ENCODE results near the gene BST2.

Gene BST2, protein sequence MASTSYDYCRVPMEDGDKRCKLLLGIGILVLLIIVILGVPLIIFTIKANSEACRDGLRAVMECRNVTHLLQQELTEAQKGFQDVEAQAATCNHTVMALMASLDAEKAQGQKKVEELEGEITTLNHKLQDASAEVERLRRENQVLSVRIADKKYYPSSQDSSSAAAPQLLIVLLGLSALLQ

GRCh38 chr19:17405250-17406045, at the start of gene BST2:
TSS of gene BST2 (minus strand) at chr19:17405630. CDS start at chr19:17405575, 55 bp downstream.
- peak within 1 kb of the TSS; percentile 51 for H3K9ac ChIP-seq
- peak within 1 kb of the TSS; percentile 81 for H3K4me2 ChIP-seq
- peaks cover 53% of the 10 kb centered on the region for H3K4me1 ChIP-seq (ENCODE audit: low read depth, poor library complexity, severe bottlenecking)
- H3K27me3 ChIP-seq (ENCODE audit: insufficient read depth, low read depth): no peaks in the 10 kb centered on the region
- H2AFZ ChIP-seq (ENCODE audit: low read depth): peak within 1 kb of the TSS; percentile 20; the same call in 1 of the 2 replicates
- H3K27ac ChIP-seq: peak within 1 kb of the TSS; percentile 87
- 0 out of 2 replicates have a peak, but pooled peaks cover 7% of the 10 kb centered on the region for H4K20me1 ChIP-seq (ENCODE audit: insufficient read depth)
- peaks cover 32% of the 10 kb centered on the region for H3K79me2 ChIP-seq (ENCODE audit: insufficient read depth, low read depth)
- H3K36me3 ChIP-seq (ENCODE audit: insufficient read depth): no peaks in the 10 kb centered on the region
- H3K4me3 ChIP-seq (IDR thresholded peaks at IDR 0.05; ENCODE audit: insufficient read depth, low read depth, low read length): peak within 1 kb of the TSS; percentile 44
- TF ChIP-seq CTCF (conservative IDR thresholded peaks at IDR 0.05; ENCODE audit: low read depth, low read length): no peak

- Histone ChIP-seq H3K79me2 (ENCODE audit: insufficient read depth, low read depth) (no peaks in the 10 kb centered on the region), H3K4me1 (ENCODE audit: low read depth, poor library complexity, severe bottlenecking) (peaks cover 17% of the 10 kb centered on the region), H3K27ac (no peak overlapping the region), H2AFZ (ENCODE audit: low read depth) (no peak overlapping the region), H3K36me3 (ENCODE audit: insufficient read depth) (no peaks in the 10 kb centered on the region), H3K9ac (no peak overlapping the region), H3K27me3 (ENCODE audit: insufficient read depth, low read depth) (peaks cover 14% of the 10 kb centered on the region), H3K4me2 (no peak overlapping the region), H4K20me1 (ENCODE audit: insufficient read depth) (no peaks in the 10 kb centered on the region), H3K4me3 (IDR thresholded peaks at IDR 0.05; ENCODE audit: insufficient read depth, low read depth, low read length) (no peak overlapping the region)
- no peak for TF ChIP-seq CTCF (conservative IDR thresholded peaks at IDR 0.05; ENCODE audit: low read depth, low read length)
These were observed 49.2 kb upstream of the BST2 start for GRCh38 chr19:17454576-17455071.

- Histone ChIP-seq H3K36me3 (ENCODE audit: insufficient read depth) (no peaks in the 10 kb centered on the region), H3K4me2 (no peak overlapping the region), H3K4me3 (IDR thresholded peaks at IDR 0.05; ENCODE audit: insufficient read depth, low read depth, low read length) (no peak overlapping the region), H3K27me3 (ENCODE audit: insufficient read depth, low read depth) (peaks cover 22% of the 10 kb centered on the region; the same call in 1 of the 2 replicates), H3K27ac (no peak overlapping the region), H3K79me2 (ENCODE audit: insufficient read depth, low read depth) (no peaks in the 10 kb centered on the region), H2AFZ (ENCODE audit: low read depth) (no peak overlapping the region), H4K20me1 (ENCODE audit: insufficient read depth) (no peaks in the 10 kb centered on the region), H3K4me1 (ENCODE audit: low read depth, poor library complexity, severe bottlenecking) (peaks cover 8% of the 10 kb centered on the region), H3K9ac (no peak overlapping the region)
- TF ChIP-seq CTCF (conservative IDR thresholded peaks at IDR 0.05; ENCODE audit: low read depth, low read length): no peak
These were observed 46.4 kb upstream of the BST2 start for GRCh38 chr19:17451820-17452219.

DNA sequence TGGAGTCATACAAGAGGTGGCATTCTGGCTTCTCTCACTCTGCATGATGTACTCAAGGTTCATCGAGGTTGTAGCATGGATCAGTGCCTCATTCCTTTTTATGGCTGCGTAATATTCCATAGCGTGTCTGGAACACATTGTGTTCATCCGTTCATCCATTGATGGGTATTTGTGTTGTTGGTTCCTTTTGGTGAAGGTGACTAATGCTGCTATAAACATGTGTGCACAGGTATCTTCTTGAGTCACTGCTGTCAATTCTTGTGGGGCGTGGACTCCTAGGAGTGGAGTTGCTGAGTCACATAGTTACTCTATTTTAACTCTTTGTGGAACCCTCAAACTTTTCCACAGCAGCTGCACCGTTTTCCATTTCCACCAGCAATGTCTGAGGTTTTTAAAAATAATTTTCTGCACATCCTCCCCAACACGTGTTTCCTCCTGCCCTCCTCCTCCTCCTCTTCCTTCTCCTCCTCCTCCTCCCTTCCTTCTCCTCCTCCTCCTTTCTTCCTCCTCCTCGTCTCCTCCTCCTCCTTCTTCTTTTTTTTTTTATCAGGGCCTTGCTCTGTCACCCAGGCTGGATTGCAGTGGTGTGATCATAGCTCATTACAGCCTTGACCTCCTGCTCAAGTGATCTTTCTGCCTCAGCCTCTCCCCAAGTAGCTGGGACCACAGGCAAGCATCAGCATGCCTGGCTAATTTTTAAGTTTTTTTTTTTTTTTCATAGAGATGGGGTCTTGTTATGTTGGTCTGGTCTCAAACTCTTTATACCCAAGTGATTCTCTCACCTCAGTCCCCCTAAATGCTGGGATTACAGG, 45.0 kb upstream of the BST2 start:
- Histone ChIP-seq H3K36me3 (ENCODE audit: insufficient read depth) (no peaks in the 10 kb centered on the region), H3K79me2 (ENCODE audit: insufficient read depth, low read depth) (no peaks in the 10 kb centered on the region), H3K4me3 (IDR thresholded peaks at IDR 0.05; ENCODE audit: insufficient read depth, low read depth, low read length) (no peak overlapping the region), H4K20me1 (ENCODE audit: insufficient read depth) (no peaks in the 10 kb centered on the region), H3K4me2 (no peak overlapping the region), H3K9ac (no peak overlapping the region), H3K4me1 (ENCODE audit: low read depth, poor library complexity, severe bottlenecking) (peaks cover 8% of the 10 kb centered on the region), H3K27me3 (ENCODE audit: insufficient read depth, low read depth) (peaks cover 22% of the 10 kb centered on the region; the same call in 1 of the 2 replicates), H2AFZ (ENCODE audit: low read depth) (no peak overlapping the region), H3K27ac (no peak overlapping the region)
- TF ChIP-seq CTCF (conservative IDR thresholded peaks at IDR 0.05; ENCODE audit: low read depth, low read length): no peak

All from KMS-11 (cell line).